Amniotic epithelial cell (primary cell): Measurements from ENCODE around the gene CD70.
"Not testable (repeated sequence)": the region's sequence is repeated elsewhere in the genome, so short reads cannot be mapped to it uniquely, and the experiment has no call there.

ENCODE experiments used
- DNase-seq: peaks from one replicate; pipeline ENCODE4 v3.0.0-alpha.2; 2010; ENCODE audit warnings: low read depth

CD70 gene

DNA sequence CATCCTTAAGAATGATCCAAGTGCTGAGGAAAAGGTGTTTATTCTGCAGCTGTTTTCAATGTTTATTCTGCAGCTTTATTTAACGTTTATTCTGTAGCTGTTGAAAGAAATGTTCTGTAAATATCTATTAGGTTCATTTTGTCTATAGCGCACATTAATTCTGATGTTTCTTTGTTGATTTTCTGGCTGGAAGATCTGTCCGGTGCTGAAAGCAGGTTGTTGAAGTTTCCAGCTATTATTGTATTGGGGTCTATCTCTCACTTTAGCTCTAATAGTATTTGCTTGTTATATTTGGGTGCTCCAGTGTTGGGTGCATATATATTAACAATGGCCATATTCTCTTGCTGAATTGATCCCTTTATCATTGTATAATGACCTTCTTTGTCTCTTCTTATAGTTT, 20.2 kb downstream of the CD70 start:
- no peak for DNase-seq

DNA sequence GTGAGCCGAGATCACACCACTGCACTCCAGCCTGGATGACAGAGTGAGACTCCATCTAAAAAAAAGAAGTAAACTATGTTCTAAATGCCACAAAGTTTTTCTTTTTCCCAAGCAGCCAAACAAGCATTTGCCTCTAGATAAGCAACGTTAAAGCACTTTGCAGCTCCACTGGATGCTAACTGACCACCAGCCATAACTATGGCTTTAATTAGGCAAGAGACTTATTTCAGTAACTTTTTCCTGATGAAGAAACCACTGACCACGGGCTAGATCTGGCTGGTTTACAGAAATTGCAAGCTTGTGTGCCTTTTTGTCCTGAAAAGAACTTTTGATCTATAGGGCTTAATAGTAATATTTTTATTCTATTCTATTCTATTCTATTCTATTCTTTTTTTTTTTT, 22.1 kb downstream of the CD70 start:
- DNase-seq = no peak

DNA sequence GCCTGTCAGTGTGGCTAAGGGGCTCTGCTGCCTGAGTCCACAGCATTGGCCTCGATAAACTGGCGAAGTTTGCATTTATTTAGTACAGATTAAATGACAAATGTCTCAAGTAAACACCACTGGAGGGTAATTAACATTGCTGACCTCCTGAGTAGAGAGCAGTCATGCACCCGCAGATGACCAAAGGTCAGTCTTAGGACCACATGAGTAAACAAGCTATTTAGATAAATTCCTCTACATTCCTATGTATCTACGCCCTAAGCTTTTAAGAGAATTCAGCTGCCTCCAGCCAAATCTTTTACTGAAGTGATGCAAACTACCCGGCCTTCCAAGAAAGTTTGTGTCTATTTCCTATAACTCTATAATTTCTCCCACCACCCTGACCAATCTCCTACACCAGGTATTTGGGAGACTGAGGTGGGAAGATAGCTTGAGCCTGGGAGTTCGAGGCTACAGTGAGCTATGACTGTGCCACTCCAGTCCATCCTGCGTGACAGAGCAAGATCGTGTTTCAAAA, 22.9 kb downstream of the CD70 start:
- no peak for DNase-seq

DNA sequence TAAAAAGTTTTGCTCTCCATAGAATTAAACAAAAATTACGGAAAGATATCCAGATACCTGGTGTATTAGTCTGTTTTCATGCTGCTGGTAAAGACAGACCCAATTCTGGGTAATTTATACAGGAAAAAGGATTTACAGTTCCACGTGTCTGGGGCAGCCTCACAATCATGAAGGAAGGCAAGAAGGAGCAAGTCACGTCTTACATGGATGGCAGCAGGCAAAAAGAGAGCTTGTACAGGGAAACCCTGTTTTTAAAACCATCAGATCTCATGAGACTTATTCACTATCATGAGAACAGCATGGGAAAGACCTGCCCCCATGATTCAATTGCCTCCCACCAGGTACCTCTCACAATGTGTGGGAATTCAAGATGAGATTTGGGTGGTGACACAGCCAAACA, 24.2 kb downstream of the CD70 start:
- not testable (repeated sequence) for DNase-seq

DNA sequence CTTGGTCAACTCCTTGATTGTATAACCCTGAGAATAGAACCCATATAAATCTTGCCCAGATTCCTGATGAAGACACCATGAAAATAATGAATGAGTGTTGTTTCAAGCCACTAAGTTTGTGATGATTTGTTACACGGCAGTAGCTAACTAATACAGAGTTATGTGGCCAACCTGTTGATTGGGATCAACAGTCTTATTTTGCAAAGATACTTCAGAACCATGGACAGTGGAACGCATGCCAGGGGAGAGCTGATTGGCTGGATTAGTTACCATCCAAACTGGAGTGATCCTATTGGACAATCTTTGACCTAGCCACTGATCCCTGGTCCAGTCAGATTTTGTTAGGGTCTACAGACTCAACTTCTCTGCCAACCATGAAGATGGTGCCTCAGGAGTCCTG, 26.6 kb downstream of the CD70 start:
- DNase-seq = peak; percentile 10

DNA sequence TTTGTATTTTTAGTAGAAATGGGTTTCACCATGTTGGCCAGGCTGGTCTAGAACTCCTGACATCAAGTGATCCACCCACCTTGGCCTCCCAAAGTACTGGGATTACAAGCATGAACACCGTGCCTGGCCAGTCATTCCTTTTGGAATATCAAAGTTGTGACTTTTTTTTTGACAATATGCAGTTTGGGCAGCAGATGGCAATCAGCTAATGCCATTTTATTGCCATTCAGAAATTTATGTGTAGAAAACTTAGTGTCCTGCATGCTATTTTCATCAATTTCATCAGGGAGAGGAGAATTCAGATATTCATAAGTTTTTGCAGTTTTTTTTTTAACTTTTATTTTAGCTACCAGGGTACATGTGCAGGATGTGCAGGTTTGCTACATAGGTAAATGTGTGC, 28.5 kb downstream of the CD70 start:
- not testable (repeated sequence) for DNase-seq

DNA sequence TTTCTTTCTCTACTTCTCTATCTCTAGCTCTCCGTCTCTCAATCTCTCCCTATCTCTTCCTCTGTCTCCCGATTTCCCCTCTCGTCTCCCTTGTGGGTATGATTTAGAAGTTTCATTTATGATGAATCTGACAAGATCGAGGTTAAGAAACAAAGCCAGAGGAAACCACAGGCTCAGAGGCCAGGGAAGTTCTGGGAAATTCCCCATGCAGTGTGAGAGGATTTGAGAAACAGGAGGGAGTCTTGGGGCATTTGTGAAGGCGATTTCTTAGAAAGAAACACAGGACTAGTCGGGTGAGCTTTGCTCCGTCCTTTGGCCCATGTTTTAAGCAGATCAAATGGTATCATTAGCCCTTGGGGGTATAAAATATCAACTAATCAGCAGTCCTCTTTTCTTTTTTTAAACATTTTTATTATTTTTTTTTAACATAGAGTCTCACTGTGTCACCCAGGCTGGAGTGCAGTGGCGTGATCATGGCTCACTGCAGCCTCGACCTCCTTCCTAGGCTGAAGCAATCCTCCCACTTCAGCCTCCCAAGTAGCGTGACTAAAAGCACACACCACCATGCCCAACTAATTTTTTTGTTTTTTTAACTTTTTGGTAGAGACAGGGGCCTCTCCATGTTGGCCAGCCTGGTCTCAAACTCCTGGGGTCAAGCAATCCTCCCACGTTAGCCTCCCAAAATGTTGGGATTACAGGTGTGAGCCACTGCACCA, 34.3 kb downstream of the CD70 start:
- peak; percentile 16 for DNase-seq

DNA sequence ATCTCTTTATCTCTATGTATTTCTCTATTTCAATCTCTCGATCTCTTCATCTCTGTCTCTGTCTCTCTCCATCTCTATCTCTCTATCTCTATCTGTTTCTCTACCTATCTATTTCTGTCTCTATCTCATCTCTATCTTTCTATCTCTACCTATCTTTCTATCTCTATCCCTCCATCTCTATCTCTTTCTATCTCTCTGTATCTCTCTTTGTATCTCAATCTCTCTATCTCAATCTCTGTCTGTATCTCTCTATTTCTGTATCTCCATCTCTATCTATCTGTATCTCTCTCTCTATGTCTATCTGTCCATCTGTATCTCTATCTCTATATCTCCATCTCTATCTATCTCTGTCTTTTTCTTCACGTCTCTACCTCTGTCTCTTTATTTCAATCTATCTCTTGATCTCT, 34.9 kb downstream of the CD70 start:
- no peak for DNase-seq

DNA sequence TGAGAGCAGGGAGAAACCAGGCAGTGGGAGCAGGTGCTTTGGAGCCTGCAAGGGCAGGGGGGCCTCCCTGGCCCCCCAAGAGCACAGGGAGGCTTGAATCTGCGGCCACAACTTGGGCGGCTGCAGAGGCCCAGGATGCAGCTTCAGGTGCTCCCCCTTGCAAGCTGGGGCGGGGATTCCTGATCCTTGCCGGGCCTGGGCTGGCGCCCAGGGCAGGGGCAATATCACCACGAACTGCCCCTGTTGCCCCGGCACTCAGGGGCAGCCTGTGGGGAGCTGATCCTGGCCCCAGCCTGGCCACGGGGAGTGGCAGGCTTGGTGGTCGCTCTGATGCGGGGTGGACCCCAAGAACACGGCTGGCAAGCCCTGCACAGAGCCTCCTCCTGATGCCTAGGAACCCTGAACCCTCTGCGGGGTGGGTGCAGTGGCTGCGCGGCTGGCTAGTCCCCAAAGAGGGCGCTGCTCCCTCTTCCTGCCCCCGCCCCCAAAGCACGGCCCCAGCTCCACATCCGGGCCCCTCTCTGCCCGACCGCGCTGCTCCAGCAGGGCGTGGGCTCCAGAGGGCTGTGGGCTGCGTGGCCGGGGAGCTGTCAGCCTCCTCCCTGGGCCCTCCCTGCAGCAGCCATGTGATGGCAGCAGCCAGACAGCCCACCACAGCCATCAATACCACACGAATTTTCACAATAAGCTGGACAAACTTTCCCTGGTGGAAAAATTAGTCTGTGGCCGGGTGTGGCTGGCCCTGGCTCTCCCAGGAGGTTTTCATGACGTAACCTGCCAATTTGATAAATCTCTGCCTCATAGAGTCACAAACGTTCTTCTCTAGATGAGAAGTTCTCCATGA, 39.1 kb downstream of the CD70 start:
- DNase-seq = no peak

DNA sequence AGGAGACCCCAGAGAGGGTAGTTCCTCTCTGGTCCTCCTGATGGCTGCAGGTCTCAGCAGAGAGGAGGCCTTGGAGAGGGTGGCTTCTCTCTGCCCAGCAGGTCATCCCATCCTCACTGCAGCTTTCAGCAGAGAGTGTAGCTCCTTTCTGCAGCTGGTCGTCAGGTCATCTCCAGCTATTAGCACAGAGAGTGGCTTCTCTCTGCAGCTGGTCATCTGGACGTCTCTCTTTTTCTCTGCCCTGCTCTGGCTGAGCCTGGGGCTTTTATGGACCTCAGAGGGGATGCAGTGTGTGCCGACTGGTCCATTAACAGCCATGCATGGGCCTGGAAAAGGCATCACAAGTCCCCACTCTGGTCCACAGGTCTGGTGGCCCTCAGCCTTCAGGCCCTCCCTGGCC, 39.9 kb downstream of the CD70 start:
- no peak for DNase-seq

DNA sequence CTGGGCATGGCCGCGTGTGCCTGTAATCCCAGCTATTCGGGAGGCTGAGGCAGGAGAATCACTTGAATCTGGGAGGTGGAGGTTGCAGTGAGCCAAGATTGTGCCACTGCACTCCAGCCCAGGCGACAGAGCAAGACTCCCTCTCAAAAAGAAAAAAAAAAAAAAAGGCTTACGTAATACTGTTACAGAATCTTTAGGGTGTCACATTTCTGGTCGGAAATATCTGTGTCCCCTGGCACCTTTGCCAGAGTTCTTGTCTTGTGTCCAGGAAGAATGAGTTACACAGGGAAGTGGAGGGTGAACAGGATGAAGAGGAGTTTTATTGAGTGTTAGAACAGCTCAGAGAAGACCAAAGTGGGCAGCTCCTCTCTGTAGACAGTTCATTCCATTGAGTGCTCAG, 40.3 kb downstream of the CD70 start:
- not testable (repeated sequence) for DNase-seq

DNA sequence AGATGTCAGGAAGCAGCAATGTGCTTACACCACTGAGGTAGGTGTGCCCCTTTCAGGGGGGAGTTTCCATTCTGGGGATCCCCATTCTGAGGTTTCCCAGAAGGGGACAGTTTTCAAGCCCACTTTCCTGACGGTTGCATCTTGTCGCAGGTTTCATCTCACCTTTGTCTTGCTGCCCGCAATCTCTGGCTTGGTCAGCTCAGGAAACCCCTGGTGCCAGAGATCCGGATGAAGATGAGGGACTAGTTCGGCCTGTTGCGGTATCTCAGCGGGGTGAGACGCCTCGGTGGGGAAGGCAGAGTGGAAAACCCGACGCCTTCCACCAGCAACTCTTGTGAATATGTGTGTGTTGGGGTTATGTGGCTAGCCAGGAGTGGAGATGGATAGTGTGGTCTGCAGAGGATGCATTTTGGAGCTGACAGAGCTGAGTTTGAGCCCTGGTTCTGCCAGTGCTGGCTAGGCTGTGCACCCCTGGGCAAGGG, 47.0 kb downstream of the CD70 start:
- DNase-seq = no peak

DNA sequence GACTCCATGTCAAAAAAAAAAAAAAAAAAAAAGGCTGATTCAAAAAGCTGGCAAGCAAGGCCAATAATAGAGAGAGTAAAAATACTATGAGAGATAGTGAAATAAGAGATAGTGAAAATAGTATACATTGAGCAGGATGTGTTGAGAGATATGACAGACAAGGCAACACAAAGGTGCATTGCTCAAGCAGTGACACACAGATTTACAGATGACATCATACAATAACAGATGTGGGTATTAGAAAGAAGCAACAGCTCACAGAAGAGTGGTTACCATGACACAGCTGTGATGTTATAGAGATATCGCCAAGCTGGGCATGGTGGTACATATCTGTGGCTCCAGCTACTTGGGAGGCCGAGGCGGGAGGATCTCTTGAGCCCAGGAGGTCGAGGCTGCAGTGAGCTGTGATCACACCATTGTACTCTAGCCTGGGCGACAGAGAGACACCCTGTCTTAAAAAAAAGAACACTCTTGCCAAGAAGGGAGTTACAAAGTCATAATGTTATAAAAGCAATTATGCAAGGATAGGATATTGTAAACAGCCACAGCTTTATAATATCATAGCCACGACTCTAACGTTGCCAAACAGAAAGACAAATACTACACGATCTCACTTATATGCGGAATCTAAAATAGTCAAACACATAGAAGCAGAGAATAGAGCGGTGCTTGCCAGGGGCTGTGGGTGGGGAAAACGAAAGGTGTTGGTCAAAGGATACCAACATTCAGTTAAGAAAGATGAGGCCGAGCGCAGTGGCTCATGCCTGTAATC, 49.8 kb downstream of the CD70 start:
- DNase-seq = no peak

DNA sequence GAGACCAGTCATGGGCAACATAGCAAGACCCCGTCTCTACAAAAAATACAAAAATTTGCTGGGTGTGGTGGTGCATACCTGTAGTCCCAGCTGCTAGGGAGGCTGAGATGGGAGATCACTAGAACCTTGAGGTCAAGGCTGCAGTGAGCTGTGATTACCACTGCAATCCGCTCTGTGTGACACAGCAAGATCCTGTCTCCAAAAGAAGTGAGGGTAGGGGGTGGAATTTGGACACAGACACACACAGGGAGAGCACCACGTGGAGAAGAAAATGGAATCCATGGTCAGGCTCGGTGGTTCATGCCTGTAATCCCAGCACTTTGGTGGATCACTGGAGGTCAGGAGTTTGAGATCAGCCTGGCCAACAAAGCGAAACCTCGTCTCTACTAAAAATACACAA, 51.4 kb downstream of the CD70 start:
- no peak for DNase-seq
